Measurements from ENCODE around the gene ABR. TPM values are rescaled to one million over a fixed set of nuclear protein-coding genes. Genes with fewer than 3 reads are reported as not detected.

Gene ABR
- total and polyA plus RNA-seq, 2 of the 8 experiments (the other 6 are each of a cell fraction or from before 2014, with no cell fraction given): 44.8 to 47.2 TPM

DNA sequence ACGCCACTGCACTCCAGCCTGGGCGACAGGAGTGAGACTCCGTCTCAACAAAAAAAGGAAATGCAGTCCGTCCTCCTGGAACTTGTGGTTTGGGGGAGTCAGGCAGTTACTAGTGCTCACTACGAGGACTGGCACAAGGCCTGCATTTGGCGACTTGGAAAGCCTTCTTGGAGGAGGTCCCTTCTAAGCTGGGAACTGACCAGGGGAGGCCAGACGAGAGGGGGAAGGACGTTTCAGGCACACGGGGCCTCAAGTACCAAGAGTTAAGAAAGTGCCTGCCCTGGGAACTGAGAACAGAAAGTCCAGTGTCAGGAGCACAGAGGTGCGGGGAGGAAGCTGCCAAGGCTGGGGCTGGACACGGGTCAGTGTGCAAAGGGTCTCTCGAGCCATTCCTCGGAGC is 89.9 kb downstream of the ABR start:
- Histone ChIP-seq H3K4me2 (ENCODE audit: insufficient read depth in 1 of 2, low read depth in 2 of 2, low read length in 2 of 2) (no peak overlapping the region), H3K18ac (ENCODE audit: extremely low read depth, low read length) (no peak overlapping the region), H2BK120ac (replicated peaks; ENCODE audit: low read depth, low read length) (no peak overlapping the region), H3K4me3 (ENCODE audit: extremely low read depth in 1 of 4, insufficient read depth in 2 of 4, low read depth in 3 of 4, low read length in 4 of 4) (no peak overlapping the region), H3K27me3 (replicated peaks in 1 of 4; ENCODE audit: control insufficient read depth in 3 of 4, extremely low read depth in 1 of 4, insufficient read depth in 3 of 4, low read length in 3 of 4) (no peaks in the 10 kb centered on the region), H3K9ac (replicated peaks in 1 of 4; ENCODE audit: extremely low read depth in 1 of 4, low read depth in 3 of 4, low read length in 3 of 4) (no peak overlapping the region), H3K27ac (ENCODE audit: low read depth, low read length) (no peak overlapping the region), H2BK12ac (ENCODE audit: low read depth, low read length) (no peak overlapping the region), H2AFZ (ENCODE audit: low read length) (no peak overlapping the region), H4K91ac (replicated peaks; ENCODE audit: insufficient read length, low read length) (no peak overlapping the region), H3K9me3 (ENCODE audit: insufficient read depth in 2 of 2, low read depth in 1 of 2, low read length in 1 of 2) (no peaks in the 10 kb centered on the region), H4K20me1 (replicated peaks in 1 of 2; ENCODE audit: control insufficient read depth in 1 of 2, insufficient read depth in 2 of 2, low read length in 2 of 2) (peaks cover 0 to 1% of the 10 kb centered on the region in 2 experiments), H2BK5ac (ENCODE audit: low read depth, low read length) (no peak overlapping the region), H3K56ac (replicated peaks; ENCODE audit: insufficient read length, low read depth, low read length) (no peak overlapping the region), H4K5ac (ENCODE audit: insufficient read length, low read depth, low read length) (no peak overlapping the region), H3K23ac (ENCODE audit: insufficient read length) (no peak overlapping the region), H2BK15ac (ENCODE audit: low read length) (no peak overlapping the region), H3K4ac (replicated peaks; ENCODE audit: insufficient read length, low read depth, low read length) (no peak overlapping the region), H4K8ac (ENCODE audit: extremely low read depth, insufficient read depth, low read length) (no peak overlapping the region), H3K14ac (ENCODE audit: insufficient read length) (no peak overlapping the region), H2BK20ac (ENCODE audit: low read length) (no peak overlapping the region), H3K79me1 (ENCODE audit: low read depth, low read length) (no peaks in the 10 kb centered on the region), H3K23me2 (ENCODE audit: low read depth, low read length) (no peaks in the 10 kb centered on the region), H2AK5ac (ENCODE audit: low read depth, low read length) (no peak overlapping the region), H3K36me3 (ENCODE audit: control insufficient read depth in 2 of 4, insufficient read depth in 4 of 4, low read length in 3 of 4) (no peaks in the 10 kb centered on the region; a peak in 1 of 8 replicates), H3K79me2 (ENCODE audit: control insufficient read depth in 1 of 2, insufficient read depth in 2 of 2, low read length in 2 of 2) (no peaks in the 10 kb centered on the region), H3K4me1 (replicated peaks in 1 of 4; ENCODE audit: control insufficient read depth in 3 of 4, insufficient read depth in 4 of 4, low read length in 3 of 4) (peaks cover 0 to 13% (median 1%) of the 10 kb centered on the region in 4 experiments; a peak in 1 of 7 replicates)
- 87% methylated on average over 13 of the region's 13 CpGs; no CpG with 5 or more reads in 1 of the 2 experiments for WGBS, 2 experiments (ENCODE audit: extremely low coverage in 1 of 2, insufficient coverage in 1 of 2, insufficient read length in 1 of 2, insufficient replicate concordance in 2 of 2, low coverage in 1 of 2, low lambda C conversion rate in 2 of 2, missing lambda C conversion rate in 1 of 2)
- ChIA-PET CTCF (ENCODE audit: partially characterized antibody) (no interaction called here), POLR2A (ENCODE audit: partially characterized antibody) (no interaction called here)
- FAIRE-seq (no peak), DNase-seq (ENCODE audit: low read depth in 1 of 2, low spot score in 2 of 2) (no peak)
- TF ChIP-seq BACH1 (IDR thresholded peaks at IDR 0.05; ENCODE audit: low read length): no peak
- TF ChIP-seq ATF2 (IDR thresholded peaks at IDR 0.05; ENCODE audit: low read length): no peak
- TF ChIP-seq KDM5A (IDR thresholded peaks at IDR 0.05; ENCODE audit: low read length): no peak
- no peak for TF ChIP-seq E2F6 (IDR thresholded peaks at IDR 0.05)
- no peak for TF ChIP-seq NRF1 (IDR thresholded peaks at IDR 0.05; ENCODE audit: low read depth, low read length)
- no peak for TF ChIP-seq ASH2L (IDR thresholded peaks at IDR 0.05; ENCODE audit: low read length)
- TF ChIP-seq CBX5 (IDR thresholded peaks at IDR 0.05; ENCODE audit: low read depth, low read length): no peak
- TF ChIP-seq SP1 (IDR thresholded peaks at IDR 0.05; ENCODE audit: low read depth, low read length): no peak
- no peak for TF ChIP-seq BRCA1 (IDR thresholded peaks at IDR 0.05; ENCODE audit: low read depth, low read length)
- TF ChIP-seq YY1 (IDR thresholded peaks at IDR 0.05; ENCODE audit: low read depth, low read length): no peak
- no peak for TF ChIP-seq EZH2 (IDR thresholded peaks at IDR 0.05; ENCODE audit: low read depth, low read length, severe bottlenecking)
